Panc1 (cell line): ENCODE results near the gene TMEM254. TPM values are rescaled to one million over a fixed set of nuclear protein-coding genes. Genes with fewer than 3 reads are reported as not detected.
A peak's percentile ranks its signal among the peaks of the same experiment; 100 is the strongest.
"Not testable (repeated sequence)": the region's sequence is repeated elsewhere in the genome, so short reads cannot be mapped to it uniquely, and the experiment has no call there.

Source experiments
- ATAC-seq: fragments of 200-7000 bp; cut with Tn5 transposase; 2 replicates; pipeline ENCODE4 v1.9.1; 2020; ENCODE audit warnings: mild to moderate bottlenecking, moderate library complexity
- BruUV-seq: library from RNA; stranded (reverse); fragments of 400-500 nt; replicated peaks from 2 replicates; lab custom pipeline; 2021; lab: Mats Ljungman, UMichigan
- CTCF ChIA-PET: fragments of 300-600 bp; sonication (Branson Sonifier 250); formaldehyde crosslinking; loops from one replicate; lab custom pipeline; 2022; ENCODE audit warnings: antibody characterized with exemption; lab: Charles Lee
- POLR2A ChIA-PET: fragments of 300-600 bp; sonication (Branson Sonifier 250); formaldehyde crosslinking; loops from one replicate; lab custom pipeline; 2022; ENCODE audit warnings: antibody characterized with exemption; lab: Charles Lee
- DNase-seq: peaks from one replicate; pipeline ENCODE4 v3.0.0-alpha.2; 2010; ENCODE audit warnings: low read depth, low spot score
- H3K27ac ChIP-seq: 2 replicates; pipeline ENCODE4 v1.5.1; 2011; ENCODE audit warnings: mild to moderate bottlenecking, low read length, inconsistent platforms
- H3K27me3 ChIP-seq: fragments of 200-500 bp; sonication (Bioruptor generic); 2 replicates; pipeline ENCODE4 v1.6.0; 2014; ENCODE audit warnings: low read length, inconsistent platforms; ENCODE audit not compliant: control insufficient read depth, insufficient read depth
- H3K36me3 ChIP-seq: fragments of 200-500 bp; sonication (Bioruptor generic); 2 replicates; pipeline ENCODE4 v1.5.1; 2014; ENCODE audit warnings: inconsistent platforms, mild to moderate bottlenecking, low read length, moderate library complexity; ENCODE audit not compliant: control insufficient read depth, insufficient read depth
- H3K4me1 ChIP-seq: 2 replicates; pipeline ENCODE4 v1.5.1; 2011; ENCODE audit warnings: inconsistent platforms, mild to moderate bottlenecking, low read length, moderate library complexity; ENCODE audit not compliant: control insufficient read depth, insufficient read depth
- H3K4me3 ChIP-seq, 2 experiments: 2 replicates each; pipeline ENCODE4 v1.5.1; 2011 to 2012; ENCODE audit warnings: low read depth in 2 of 2, low read length in 2 of 2, mild to moderate bottlenecking in 2 of 2, inconsistent platforms in 1 of 2, moderate library complexity in 1 of 2
- H3K9me3 ChIP-seq: fragments of 200-500 bp; sonication (Bioruptor generic); 2 replicates; pipeline ENCODE4 v1.5.1; 2014; ENCODE audit warnings: low read depth, mild to moderate bottlenecking, inconsistent platforms, low read length, moderate library complexity; ENCODE audit not compliant: control insufficient read depth, insufficient read depth
- POLR2AphosphoS5 ChIP-seq: IDR thresholded peaks from 2 replicates; pipeline ENCODE4 v1.6.1; 2012; ENCODE audit warnings: mild to moderate bottlenecking, low read depth, low read length, moderate library complexity
- SIN3A ChIP-seq: IDR thresholded peaks from 2 replicates; pipeline ENCODE4 v1.6.1; 2012; ENCODE audit warnings: low read depth, mild to moderate bottlenecking, low read length, moderate library complexity, borderline replicate concordance; ENCODE audit not compliant: insufficient read depth
- TCF7L2 ChIP-seq: IDR thresholded peaks from 2 replicates; pipeline ENCODE4 v1.6.1; 2011; ENCODE audit warnings: mild to moderate bottlenecking, low read depth, low read length, inconsistent platforms
- in situ Hi-C: cut with HindIII; loops from 2 replicates; pipeline ENCODE4 v1.10.0; 2016; ENCODE audit warnings: low sequenced_read_pairs, low pct_unique_long_range_greater_than_20kb
- intact Hi-C: fragments of 100-400 bp; cut with micrococcal nuclease; formaldehyde crosslinking; loops from one replicate; pipeline ENCODE4 v1.10.0; 2022; ENCODE audit not compliant: unreplicated experiment
- total RNA-seq: library from RNA; stranded (reverse); gene quantifications from one replicate; pipeline ENCODE4 v1.2.1, GENCODE V29; 2021; ENCODE audit not compliant: unreplicated experiment
- TF ChIP-seq, protein P1 (sequence below), 2 experiments: IDR thresholded peaks; 2 replicates each; pipeline ENCODE4 v1.6.1; 2011 to 2012; ENCODE audit warnings: low read depth in 2 of 2, control low read depth in 1 of 2, low read length in 1 of 2, mild to moderate bottlenecking in 1 of 2, moderate library complexity in 1 of 2; ENCODE audit not compliant: insufficient read depth in 1 of 2
- TF ChIP-seq, protein P2 (sequence below): fragments of 450-650 bp; IDR thresholded peaks from 2 replicates; pipeline ENCODE4 v1.5.1; 2017; ENCODE audit warnings: mild to moderate bottlenecking

The TMEM254 gene
- total RNA-seq, 1 experiment from 2014 or later = 28.8 TPM

GRCh38 chr10:80132299-80133139 lies 54.1 kb downstream of the TMEM254 start, which contains the start of gene PLAC9:
TSS of gene PLAC9 (plus strand) at chr10:80132730. CDS start at chr10:80132763, 33 bp downstream.
- ChIA-PET POLR2A (no interaction called here), CTCF (no interaction called here)
- Histone ChIP-seq H3K36me3 (no peaks in the 10 kb centered on the region), H3K4me3 (peak within 1 kb of the TSS; percentile 35 to 36), H3K9me3 (no peaks in the 10 kb centered on the region), H3K27ac (no peak within 1 kb of the TSS), H3K27me3 (peaks cover 14% of the 10 kb centered on the region), H3K4me1 (no peaks in the 10 kb centered on the region; the same call in 1 of the 2 replicates)
- TF ChIP-seq, protein P1, sequence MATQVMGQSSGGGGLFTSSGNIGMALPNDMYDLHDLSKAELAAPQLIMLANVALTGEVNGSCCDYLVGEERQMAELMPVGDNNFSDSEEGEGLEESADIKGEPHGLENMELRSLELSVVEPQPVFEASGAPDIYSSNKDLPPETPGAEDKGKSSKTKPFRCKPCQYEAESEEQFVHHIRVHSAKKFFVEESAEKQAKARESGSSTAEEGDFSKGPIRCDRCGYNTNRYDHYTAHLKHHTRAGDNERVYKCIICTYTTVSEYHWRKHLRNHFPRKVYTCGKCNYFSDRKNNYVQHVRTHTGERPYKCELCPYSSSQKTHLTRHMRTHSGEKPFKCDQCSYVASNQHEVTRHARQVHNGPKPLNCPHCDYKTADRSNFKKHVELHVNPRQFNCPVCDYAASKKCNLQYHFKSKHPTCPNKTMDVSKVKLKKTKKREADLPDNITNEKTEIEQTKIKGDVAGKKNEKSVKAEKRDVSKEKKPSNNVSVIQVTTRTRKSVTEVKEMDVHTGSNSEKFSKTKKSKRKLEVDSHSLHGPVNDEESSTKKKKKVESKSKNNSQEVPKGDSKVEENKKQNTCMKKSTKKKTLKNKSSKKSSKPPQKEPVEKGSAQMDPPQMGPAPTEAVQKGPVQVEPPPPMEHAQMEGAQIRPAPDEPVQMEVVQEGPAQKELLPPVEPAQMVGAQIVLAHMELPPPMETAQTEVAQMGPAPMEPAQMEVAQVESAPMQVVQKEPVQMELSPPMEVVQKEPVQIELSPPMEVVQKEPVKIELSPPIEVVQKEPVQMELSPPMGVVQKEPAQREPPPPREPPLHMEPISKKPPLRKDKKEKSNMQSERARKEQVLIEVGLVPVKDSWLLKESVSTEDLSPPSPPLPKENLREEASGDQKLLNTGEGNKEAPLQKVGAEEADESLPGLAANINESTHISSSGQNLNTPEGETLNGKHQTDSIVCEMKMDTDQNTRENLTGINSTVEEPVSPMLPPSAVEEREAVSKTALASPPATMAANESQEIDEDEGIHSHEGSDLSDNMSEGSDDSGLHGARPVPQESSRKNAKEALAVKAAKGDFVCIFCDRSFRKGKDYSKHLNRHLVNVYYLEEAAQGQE (IDR thresholded peaks at IDR 0.05; ENCODE audit: insufficient read depth in 1 of 2, low read depth in 2 of 2, low read length in 1 of 2) = no peak
- TF ChIP-seq, protein P2, sequence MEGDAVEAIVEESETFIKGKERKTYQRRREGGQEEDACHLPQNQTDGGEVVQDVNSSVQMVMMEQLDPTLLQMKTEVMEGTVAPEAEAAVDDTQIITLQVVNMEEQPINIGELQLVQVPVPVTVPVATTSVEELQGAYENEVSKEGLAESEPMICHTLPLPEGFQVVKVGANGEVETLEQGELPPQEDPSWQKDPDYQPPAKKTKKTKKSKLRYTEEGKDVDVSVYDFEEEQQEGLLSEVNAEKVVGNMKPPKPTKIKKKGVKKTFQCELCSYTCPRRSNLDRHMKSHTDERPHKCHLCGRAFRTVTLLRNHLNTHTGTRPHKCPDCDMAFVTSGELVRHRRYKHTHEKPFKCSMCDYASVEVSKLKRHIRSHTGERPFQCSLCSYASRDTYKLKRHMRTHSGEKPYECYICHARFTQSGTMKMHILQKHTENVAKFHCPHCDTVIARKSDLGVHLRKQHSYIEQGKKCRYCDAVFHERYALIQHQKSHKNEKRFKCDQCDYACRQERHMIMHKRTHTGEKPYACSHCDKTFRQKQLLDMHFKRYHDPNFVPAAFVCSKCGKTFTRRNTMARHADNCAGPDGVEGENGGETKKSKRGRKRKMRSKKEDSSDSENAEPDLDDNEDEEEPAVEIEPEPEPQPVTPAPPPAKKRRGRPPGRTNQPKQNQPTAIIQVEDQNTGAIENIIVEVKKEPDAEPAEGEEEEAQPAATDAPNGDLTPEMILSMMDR = no peak
- no peak for TF ChIP-seq POLR2AphosphoS5
- no peak for TF ChIP-seq TCF7L2
- TF ChIP-seq SIN3A = no peak
- in situ Hi-C loops (no loop called here), intact Hi-C loops (no loop called here)
- ATAC-seq (peak; percentile 79), DNase-seq (no peak)
- BruUV-seq = no TSS peak

GRCh38 chr10:80133206-80133605 lies 54.7 kb downstream of the TMEM254 start:
- DNase-seq = no peak
- TF ChIP-seq POLR2AphosphoS5 (no peak), SIN3A (no peak), TCF7L2 (no peak)
- TF ChIP-seq, protein P1 (IDR thresholded peaks at IDR 0.05; ENCODE audit: insufficient read depth in 1 of 2, low read depth in 2 of 2, low read length in 1 of 2) = no peak
- TF ChIP-seq, protein P2 = no peak
- no TSS peak for BruUV-seq
- ATAC-seq = 0 out of 2 replicates have a peak, but pooled peaks have one; percentile 26
- ChIA-PET CTCF (no interaction called here), POLR2A (interaction anchor here (0.6 kb wide), 1 partner anchor 297 kb away, joined by 11 read pairs; no protein-coding TSS in a partner anchor)
- Histone ChIP-seq H3K4me1 (no peaks in the 10 kb centered on the region; the same call in 1 of the 2 replicates), H3K4me3 (no peak overlapping the region), H3K36me3 (no peaks in the 10 kb centered on the region), H3K9me3 (no peaks in the 10 kb centered on the region), H3K27me3 (peaks cover 14% of the 10 kb centered on the region), H3K27ac (no peak overlapping the region)
- intact Hi-C loops (no loop called here), in situ Hi-C loops (no loop called here)

DNA sequence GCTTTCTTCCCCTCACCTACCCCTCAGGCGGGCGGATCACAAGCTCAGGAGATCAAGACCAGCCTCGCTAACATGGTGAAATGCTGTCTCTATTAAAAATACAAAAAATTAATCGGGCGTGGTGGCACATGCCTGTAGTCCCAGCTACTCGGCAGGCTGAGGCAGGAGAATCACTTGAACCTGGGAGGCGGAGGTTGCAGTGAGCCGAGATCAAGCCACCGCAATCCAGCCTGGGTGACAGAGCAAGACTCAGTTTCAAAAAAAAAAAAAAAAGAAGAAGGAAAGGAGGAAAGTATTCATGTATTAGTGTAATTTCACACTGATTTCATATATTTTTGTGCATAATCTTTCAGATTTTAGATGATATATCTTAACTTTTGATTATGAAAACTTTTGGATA lies 55.2 kb downstream of the TMEM254 start:
- intact Hi-C loops, CTCF ChIA-PET, in situ Hi-C loops, BruUV-seq, H3K4me3 ChIP-seq, DNase-seq, H3K4me1 ChIP-seq, H3K27ac ChIP-seq, ATAC-seq, H3K9me3 ChIP-seq, H3K36me3 ChIP-seq: not testable (repeated sequence)
- POLR2A ChIA-PET = interaction anchor here (0.6 kb wide), 1 partner anchor 296 kb away, joined by 11 read pairs; no protein-coding TSS in a partner anchor
- peaks cover 14% of the 10 kb centered on the region for H3K27me3 ChIP-seq
